Hepatocyte (in vitro differentiated cells): Measurements from ENCODE around the gene MEOX2. TPM values are rescaled to one million over a fixed set of nuclear protein-coding genes. Genes with fewer than 3 reads are reported as not detected.
A peak's percentile ranks its signal among the peaks of the same experiment; 100 is the strongest.

Experiments used
- DNase-seq: peaks from one replicate; pipeline ENCODE4 v3.0.0-alpha.2; 2016; ENCODE audit warnings: low spot score
- H2AFZ ChIP-seq: fragments of 200-600 bp; sonication (generic); 2 replicates; pipeline ENCODE4 v1.6.0; 2016; ENCODE audit warnings: antibody characterized with exemption, mild to moderate bottlenecking
- H3K27ac ChIP-seq: fragments of 200-600 bp; sonication (generic); 2 replicates; pipeline ENCODE4 v1.5.1; 2016; ENCODE audit warnings: mild to moderate bottlenecking
- H3K27me3 ChIP-seq: fragments of 200-600 bp; sonication (generic); 2 replicates; pipeline ENCODE4 v1.6.1; 2016
- H3K36me3 ChIP-seq: fragments of 200-600 bp; sonication (generic); replicated peaks from 2 replicates; pipeline ENCODE4 v1.5.1; 2016; ENCODE audit warnings: low read depth; ENCODE audit not compliant: insufficient read depth
- H3K4me1 ChIP-seq: fragments of 200-600 bp; sonication (generic); 2 replicates; pipeline ENCODE4 v1.5.1; 2016; ENCODE audit warnings: mild to moderate bottlenecking, moderate library complexity; ENCODE audit not compliant: insufficient read depth
- H3K4me2 ChIP-seq: fragments of 200-600 bp; sonication (generic); 2 replicates; pipeline ENCODE4 v1.6.0; 2016
- H3K4me3 ChIP-seq: fragments of 200-600 bp; sonication (generic); 2 replicates; pipeline ENCODE4 v1.5.1; 2016; ENCODE audit warnings: mild to moderate bottlenecking
- H3K79me2 ChIP-seq: fragments of 200-600 bp; sonication (generic); 2 replicates; pipeline ENCODE4 v1.6.0; 2017; ENCODE audit warnings: mild to moderate bottlenecking
- H3K9me2 ChIP-seq: fragments of 200-600 bp; sonication (generic); replicated peaks from 2 replicates; pipeline ENCODE4 v1.6.0; 2017; ENCODE audit warnings: mild to moderate bottlenecking; ENCODE audit not compliant: insufficient read depth
- H3K9me3 ChIP-seq: fragments of 200-600 bp; sonication (generic); 2 replicates; pipeline ENCODE4 v1.5.1; 2016; ENCODE audit warnings: low read depth, mild to moderate bottlenecking
- H4K20me1 ChIP-seq: fragments of 200-600 bp; sonication (generic); 2 replicates; pipeline ENCODE4 v1.6.0; 2016; ENCODE audit warnings: mild to moderate bottlenecking; ENCODE audit not compliant: insufficient read depth, poor library complexity, severe bottlenecking
- EZH2 ChIP-seq: fragments of 200-600 bp; sonication (generic); IDR thresholded peaks from 2 replicates; pipeline ENCODE4 v1.6.1; 2016; ENCODE audit warnings: antibody characterized with exemption, mild to moderate bottlenecking, borderline replicate concordance
- EZH2phosphoT487 ChIP-seq: fragments of 200-600 bp; sonication (generic); IDR thresholded peaks from one replicate; pipeline ENCODE4 v1.6.1; 2018; ENCODE audit warnings: antibody characterized with exemption, mild to moderate bottlenecking, low read depth, moderate library complexity; ENCODE audit not compliant: unreplicated experiment, severe bottlenecking
- WGBS: methylation state at CpG from one replicate; pipeline ENCODE4 v1.1.6; 2016; ENCODE audit warnings: low lambda C conversion rate; ENCODE audit errors: missing lambda C conversion rate; 5-methylcytosine and 5-hydroxymethylcytosine counted together
- polyA plus RNA-seq: library from polyadenylated mRNA; unstranded; fragments of >200 nt; fragmentation: Nextera tagmentation; extraction: Ambion mirVana; gene quantifications from 2 replicates; pipeline ENCODE4 v1.2.1, GENCODE V29; 2016
- total RNA-seq: library from RNA; depleted of rRNA; stranded (reverse); fragments of >200 nt; gene quantifications from 2 replicates; pipeline ENCODE4 v1.2.3, GENCODE V29; 2014
- TF ChIP-seq, protein P1 (sequence below): fragments of 200-600 bp; sonication (generic); IDR thresholded peaks from 2 replicates; pipeline ENCODE4 v1.5.1; 2016; ENCODE audit warnings: antibody characterized with exemption, mild to moderate bottlenecking; ENCODE audit not compliant: poor library complexity

MEOX2 gene
- total and polyA plus RNA-seq, 2 experiments from 2014 or later: 1.3 to 2.0 TPM

GRCh38 chr7:15658247-15658646 is 28.2 kb downstream of the MEOX2 start:
- TF ChIP-seq EZH2 (no peak), EZH2phosphoT487 (no peak)
- TF ChIP-seq, protein P1, sequence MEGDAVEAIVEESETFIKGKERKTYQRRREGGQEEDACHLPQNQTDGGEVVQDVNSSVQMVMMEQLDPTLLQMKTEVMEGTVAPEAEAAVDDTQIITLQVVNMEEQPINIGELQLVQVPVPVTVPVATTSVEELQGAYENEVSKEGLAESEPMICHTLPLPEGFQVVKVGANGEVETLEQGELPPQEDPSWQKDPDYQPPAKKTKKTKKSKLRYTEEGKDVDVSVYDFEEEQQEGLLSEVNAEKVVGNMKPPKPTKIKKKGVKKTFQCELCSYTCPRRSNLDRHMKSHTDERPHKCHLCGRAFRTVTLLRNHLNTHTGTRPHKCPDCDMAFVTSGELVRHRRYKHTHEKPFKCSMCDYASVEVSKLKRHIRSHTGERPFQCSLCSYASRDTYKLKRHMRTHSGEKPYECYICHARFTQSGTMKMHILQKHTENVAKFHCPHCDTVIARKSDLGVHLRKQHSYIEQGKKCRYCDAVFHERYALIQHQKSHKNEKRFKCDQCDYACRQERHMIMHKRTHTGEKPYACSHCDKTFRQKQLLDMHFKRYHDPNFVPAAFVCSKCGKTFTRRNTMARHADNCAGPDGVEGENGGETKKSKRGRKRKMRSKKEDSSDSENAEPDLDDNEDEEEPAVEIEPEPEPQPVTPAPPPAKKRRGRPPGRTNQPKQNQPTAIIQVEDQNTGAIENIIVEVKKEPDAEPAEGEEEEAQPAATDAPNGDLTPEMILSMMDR: no peak

DNA sequence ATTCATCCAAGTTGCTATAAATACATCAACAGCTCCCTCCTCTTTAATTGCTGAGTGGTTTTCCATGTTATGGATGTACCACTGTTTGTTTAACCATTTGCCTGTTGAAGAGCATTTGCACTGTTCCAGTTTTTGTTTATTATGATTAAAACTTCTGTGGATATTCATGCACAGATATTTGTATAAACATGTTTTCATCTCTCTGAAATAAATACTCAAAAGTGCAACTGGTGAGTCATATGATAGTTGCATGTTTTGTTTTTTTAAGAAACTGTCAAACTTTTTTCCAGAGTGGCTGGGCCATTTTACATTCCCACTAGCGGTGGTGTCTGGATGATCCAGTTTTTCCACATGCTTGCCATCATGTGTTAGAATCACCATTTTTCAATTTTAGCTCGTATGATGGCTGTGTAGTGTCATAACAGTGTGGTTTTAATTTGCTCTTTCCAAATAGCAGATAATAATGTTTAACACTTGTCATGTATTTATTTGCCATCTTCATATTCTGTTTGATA is 33.6 kb downstream of the MEOX2 start:
- Histone ChIP-seq H3K27me3 (no peaks in the 10 kb centered on the region), H3K9me3 (no peaks in the 10 kb centered on the region), H3K9me2 (no peaks in the 10 kb centered on the region), H3K36me3 (no peaks in the 10 kb centered on the region), H4K20me1 (no peaks in the 10 kb centered on the region), H3K4me2 (no peak overlapping the region), H3K27ac (no peak overlapping the region), H3K79me2 (no peaks in the 10 kb centered on the region), H3K4me1 (no peaks in the 10 kb centered on the region), H3K4me3 (no peak overlapping the region), H2AFZ (no peak overlapping the region)
- peak; percentile 8 for DNase-seq
- TF ChIP-seq, protein P1: no peak
- no peak for TF ChIP-seq EZH2phosphoT487
- no peak for TF ChIP-seq EZH2
- 65% methylated on average over 2 of the region's 2 CpGs for WGBS

More at GRCh38 chr7:15658247-15658646, 28.2 kb downstream of the MEOX2 start:
- H3K79me2 ChIP-seq: no peaks in the 10 kb centered on the region
- no peak overlapping the region for H3K4me3 ChIP-seq
- H3K4me1 ChIP-seq: no peaks in the 10 kb centered on the region
- 55% methylated on average over 3 of the region's 3 CpGs for WGBS
- DNase-seq: no peak
- no peaks in the 10 kb centered on the region for H3K9me3 ChIP-seq
- H3K9me2 ChIP-seq: no peaks in the 10 kb centered on the region
- no peaks in the 10 kb centered on the region for H3K36me3 ChIP-seq
- no peaks in the 10 kb centered on the region for H3K27me3 ChIP-seq
- no peak overlapping the region for H3K27ac ChIP-seq
- no peak overlapping the region for H2AFZ ChIP-seq
- H4K20me1 ChIP-seq: no peaks in the 10 kb centered on the region
- H3K4me2 ChIP-seq: no peak overlapping the region

- no peak for TF ChIP-seq EZH2phosphoT487
- TF ChIP-seq, protein P1: no peak
- TF ChIP-seq EZH2: no peak
- Histone ChIP-seq H3K27me3 (no peaks in the 10 kb centered on the region), H3K4me3 (no peak overlapping the region), H3K4me2 (no peak overlapping the region), H3K36me3 (no peaks in the 10 kb centered on the region), H2AFZ (no peak overlapping the region), H3K9me3 (no peaks in the 10 kb centered on the region), H3K9me2 (no peaks in the 10 kb centered on the region), H3K79me2 (no peaks in the 10 kb centered on the region), H3K27ac (no peak overlapping the region), H4K20me1 (no peaks in the 10 kb centered on the region), H3K4me1 (no peaks in the 10 kb centered on the region)
- 88% methylated on average over 1 of the region's 1 CpG for WGBS
- DNase-seq: no peak
Observed at GRCh38 chr7:15651693-15652092, 34.8 kb downstream of the MEOX2 start.

- no peak overlapping the region for H3K4me2 ChIP-seq
- H3K9me3 ChIP-seq: no peaks in the 10 kb centered on the region
- WGBS: 87% methylated on average over 4 of the region's 4 CpGs
- no peak overlapping the region for H2AFZ ChIP-seq
- TF ChIP-seq EZH2phosphoT487 (no peak), EZH2 (no peak)
- TF ChIP-seq, protein P1: no peak
- DNase-seq: no peak
- no peaks in the 10 kb centered on the region for H3K79me2 ChIP-seq
- no peak overlapping the region for H3K27ac ChIP-seq
- no peaks in the 10 kb centered on the region for H3K9me2 ChIP-seq
- H4K20me1 ChIP-seq: no peaks in the 10 kb centered on the region
- H3K36me3 ChIP-seq: no peaks in the 10 kb centered on the region
- no peaks in the 10 kb centered on the region for H3K4me1 ChIP-seq
- no peak overlapping the region for H3K4me3 ChIP-seq
- no peaks in the 10 kb centered on the region for H3K27me3 ChIP-seq
Observed at GRCh38 chr7:15650787-15651186, 35.7 kb downstream of the MEOX2 start.
